ENCODE measurements around the gene LDAH. TPM values are rescaled to one million over a fixed set of nuclear protein-coding genes. Genes with fewer than 3 reads are reported as not detected.

Gene LDAH
- total RNA-seq, 1 experiment from 2014 or later = 27.4 TPM

DNA sequence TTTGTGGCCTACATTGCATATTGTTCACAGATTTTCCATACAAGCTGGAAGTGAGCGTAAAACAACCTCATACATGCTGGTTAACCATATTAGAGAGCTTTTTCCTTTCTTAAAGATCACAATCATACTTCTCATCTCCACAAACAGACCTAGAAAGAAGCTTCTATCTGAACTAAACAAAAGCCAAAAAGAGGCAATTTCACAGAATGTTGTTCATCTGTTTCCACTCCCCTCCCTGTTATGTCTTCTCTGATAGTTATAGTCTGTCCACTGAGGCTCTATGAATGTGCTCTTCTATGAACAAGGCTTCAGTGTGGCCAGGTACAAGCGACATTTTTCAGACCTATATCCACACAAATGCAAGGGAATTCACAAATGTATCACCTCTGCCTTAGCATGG, 63.4 kb downstream of the LDAH start:
- no peak for TF ChIP-seq EZH2 (IDR thresholded peaks at IDR 0.05; ENCODE audit: borderline replicate concordance, low read depth, low read length, poor library complexity, severe bottlenecking)
- TF ChIP-seq, protein P1, sequence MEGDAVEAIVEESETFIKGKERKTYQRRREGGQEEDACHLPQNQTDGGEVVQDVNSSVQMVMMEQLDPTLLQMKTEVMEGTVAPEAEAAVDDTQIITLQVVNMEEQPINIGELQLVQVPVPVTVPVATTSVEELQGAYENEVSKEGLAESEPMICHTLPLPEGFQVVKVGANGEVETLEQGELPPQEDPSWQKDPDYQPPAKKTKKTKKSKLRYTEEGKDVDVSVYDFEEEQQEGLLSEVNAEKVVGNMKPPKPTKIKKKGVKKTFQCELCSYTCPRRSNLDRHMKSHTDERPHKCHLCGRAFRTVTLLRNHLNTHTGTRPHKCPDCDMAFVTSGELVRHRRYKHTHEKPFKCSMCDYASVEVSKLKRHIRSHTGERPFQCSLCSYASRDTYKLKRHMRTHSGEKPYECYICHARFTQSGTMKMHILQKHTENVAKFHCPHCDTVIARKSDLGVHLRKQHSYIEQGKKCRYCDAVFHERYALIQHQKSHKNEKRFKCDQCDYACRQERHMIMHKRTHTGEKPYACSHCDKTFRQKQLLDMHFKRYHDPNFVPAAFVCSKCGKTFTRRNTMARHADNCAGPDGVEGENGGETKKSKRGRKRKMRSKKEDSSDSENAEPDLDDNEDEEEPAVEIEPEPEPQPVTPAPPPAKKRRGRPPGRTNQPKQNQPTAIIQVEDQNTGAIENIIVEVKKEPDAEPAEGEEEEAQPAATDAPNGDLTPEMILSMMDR (conservative IDR thresholded peaks at IDR 0.05; ENCODE audit: low read depth, low read length) = no peak
- Histone ChIP-seq H3K4me3 (ENCODE audit: low read depth, low read length, poor library complexity, severe bottlenecking) (no peak overlapping the region), H3K27ac (ENCODE audit: low read depth, low read length, poor library complexity, severe bottlenecking) (no peak overlapping the region), H3K9me3 (ENCODE audit: low read depth, low read length, poor library complexity, severe bottlenecking) (no peaks in the 10 kb centered on the region), H3K36me3 (ENCODE audit: insufficient read depth, low read length, poor library complexity, severe bottlenecking) (no peaks in the 10 kb centered on the region), H3K4me1 (ENCODE audit: insufficient read depth, low read length, poor library complexity, severe bottlenecking) (no peaks in the 10 kb centered on the region), H3K27me3 (replicated peaks; ENCODE audit: insufficient read depth, low read depth, low read length, poor library complexity) (no peaks in the 10 kb centered on the region)
- POLR2A ChIA-PET (ENCODE audit: low non-redundant PET) = no interaction called here
- no peak for DNase-seq (ENCODE audit: low spot score)
- BruUV-seq (replicated peaks) = no TSS peak
- intact Hi-C loops (cut with micrococcal nuclease; ENCODE audit: unreplicated experiment) = no loop called here
- CTCF ChIA-PET = no interaction called here

DNA sequence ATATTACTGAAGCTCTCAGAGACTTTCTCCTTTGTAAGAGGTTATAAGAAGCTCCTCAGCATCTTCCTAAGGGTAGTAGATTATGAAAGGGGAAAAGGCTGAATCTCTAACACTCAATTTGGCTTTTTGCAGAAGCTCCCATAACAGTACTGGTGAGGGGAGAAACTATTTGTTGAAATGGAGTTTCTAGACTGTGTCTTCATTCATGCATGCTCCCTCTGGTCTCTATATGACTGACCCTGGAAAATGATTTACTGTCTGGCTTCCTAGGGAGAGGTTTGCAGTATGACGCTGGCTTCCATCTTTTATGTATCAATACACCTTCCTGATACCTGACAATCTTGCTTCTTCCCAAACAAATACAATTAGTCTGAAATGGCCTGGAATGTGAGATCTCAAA, 63.9 kb downstream of the LDAH start:
- CTCF ChIA-PET = no interaction called here
- Histone ChIP-seq H3K4me1 (ENCODE audit: insufficient read depth, low read length, poor library complexity, severe bottlenecking) (no peaks in the 10 kb centered on the region), H3K4me3 (ENCODE audit: low read depth, low read length, poor library complexity, severe bottlenecking) (no peak overlapping the region), H3K27me3 (replicated peaks; ENCODE audit: insufficient read depth, low read depth, low read length, poor library complexity) (no peaks in the 10 kb centered on the region), H3K9me3 (ENCODE audit: low read depth, low read length, poor library complexity, severe bottlenecking) (no peaks in the 10 kb centered on the region), H3K27ac (ENCODE audit: low read depth, low read length, poor library complexity, severe bottlenecking) (no peak overlapping the region), H3K36me3 (ENCODE audit: insufficient read depth, low read length, poor library complexity, severe bottlenecking) (no peaks in the 10 kb centered on the region)
- BruUV-seq (replicated peaks) = no TSS peak
- intact Hi-C loops (cut with micrococcal nuclease; ENCODE audit: unreplicated experiment) = no loop called here
- no peak for DNase-seq (ENCODE audit: low spot score)
- POLR2A ChIA-PET (ENCODE audit: low non-redundant PET) = no interaction called here
- TF ChIP-seq, protein P1 (conservative IDR thresholded peaks at IDR 0.05; ENCODE audit: low read depth, low read length) = no peak
- no peak for TF ChIP-seq EZH2 (IDR thresholded peaks at IDR 0.05; ENCODE audit: borderline replicate concordance, low read depth, low read length, poor library complexity, severe bottlenecking)

DNA sequence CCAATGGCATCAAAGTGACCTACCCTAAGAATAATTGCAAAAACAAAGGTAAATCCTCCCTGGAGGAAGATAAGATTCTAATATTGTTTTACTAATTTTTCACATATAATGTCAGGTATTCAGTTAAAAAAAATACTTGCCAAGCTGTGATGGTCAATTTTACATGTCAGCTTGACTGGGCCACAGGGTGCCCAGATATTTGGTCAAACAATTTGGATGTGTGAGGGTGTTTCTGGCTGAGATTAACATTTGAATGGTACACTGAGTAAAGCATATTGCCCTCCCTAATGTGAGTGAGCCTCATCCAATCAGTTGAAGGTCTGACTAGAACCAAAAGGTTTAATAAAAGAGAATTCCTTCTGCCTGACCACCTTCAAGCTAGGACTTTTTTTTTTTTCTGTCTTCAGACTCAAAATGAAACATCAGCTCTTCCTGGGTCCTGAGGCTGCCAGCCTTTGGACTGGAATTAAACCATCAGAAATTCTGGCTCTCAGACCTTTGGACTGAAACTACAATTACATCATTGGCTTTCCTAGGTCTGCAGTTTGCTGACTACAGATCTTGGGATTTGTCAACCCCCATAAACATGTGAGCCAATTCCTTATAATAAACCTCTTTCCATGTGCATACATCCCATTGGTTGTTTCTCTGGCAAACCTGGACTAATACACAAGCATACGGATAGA, 65.4 kb downstream of the LDAH start:
- no peak for TF ChIP-seq EZH2 (IDR thresholded peaks at IDR 0.05; ENCODE audit: borderline replicate concordance, low read depth, low read length, poor library complexity, severe bottlenecking)
- TF ChIP-seq, protein P1 (conservative IDR thresholded peaks at IDR 0.05; ENCODE audit: low read depth, low read length) = no peak
- BruUV-seq (replicated peaks) = no TSS peak
- H3K36me3 ChIP-seq (ENCODE audit: insufficient read depth, low read length, poor library complexity, severe bottlenecking) = no peaks in the 10 kb centered on the region
- no peak overlapping the region for H3K27ac ChIP-seq (ENCODE audit: low read depth, low read length, poor library complexity, severe bottlenecking)
- ChIA-PET CTCF (no interaction called here), POLR2A (ENCODE audit: low non-redundant PET) (no interaction called here)
- no peaks in the 10 kb centered on the region for H3K27me3 ChIP-seq (replicated peaks; ENCODE audit: insufficient read depth, low read depth, low read length, poor library complexity)
- no peak overlapping the region for H3K4me3 ChIP-seq (ENCODE audit: low read depth, low read length, poor library complexity, severe bottlenecking)
- intact Hi-C loops (cut with micrococcal nuclease; ENCODE audit: unreplicated experiment) = no loop called here
- no peaks in the 10 kb centered on the region for H3K4me1 ChIP-seq (ENCODE audit: insufficient read depth, low read length, poor library complexity, severe bottlenecking)
- no peaks in the 10 kb centered on the region for H3K9me3 ChIP-seq (ENCODE audit: low read depth, low read length, poor library complexity, severe bottlenecking)
- DNase-seq (ENCODE audit: low spot score) = no peak
